ENCODE results near the gene PPA2.

DNA sequence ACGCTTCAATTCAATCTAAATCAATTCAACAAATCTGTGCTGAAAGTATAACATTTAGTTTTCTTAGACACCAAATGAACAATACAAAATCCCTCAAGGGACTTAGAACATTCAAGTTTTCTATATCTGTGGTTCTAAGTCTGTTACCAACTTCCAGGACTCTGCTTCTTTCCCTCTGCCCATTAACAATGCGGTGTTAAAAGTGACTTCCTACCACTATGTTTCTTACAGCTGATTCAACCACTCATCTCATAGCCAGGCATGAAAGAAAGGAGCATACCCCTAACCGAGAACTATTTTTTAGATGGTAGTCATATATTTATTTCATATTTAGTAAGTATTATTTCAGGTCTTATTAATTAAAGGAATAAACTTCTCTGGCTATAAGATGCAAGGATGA lies 38.9 kb downstream of the PPA2 start:
- TF ChIP-seq, protein P1, sequence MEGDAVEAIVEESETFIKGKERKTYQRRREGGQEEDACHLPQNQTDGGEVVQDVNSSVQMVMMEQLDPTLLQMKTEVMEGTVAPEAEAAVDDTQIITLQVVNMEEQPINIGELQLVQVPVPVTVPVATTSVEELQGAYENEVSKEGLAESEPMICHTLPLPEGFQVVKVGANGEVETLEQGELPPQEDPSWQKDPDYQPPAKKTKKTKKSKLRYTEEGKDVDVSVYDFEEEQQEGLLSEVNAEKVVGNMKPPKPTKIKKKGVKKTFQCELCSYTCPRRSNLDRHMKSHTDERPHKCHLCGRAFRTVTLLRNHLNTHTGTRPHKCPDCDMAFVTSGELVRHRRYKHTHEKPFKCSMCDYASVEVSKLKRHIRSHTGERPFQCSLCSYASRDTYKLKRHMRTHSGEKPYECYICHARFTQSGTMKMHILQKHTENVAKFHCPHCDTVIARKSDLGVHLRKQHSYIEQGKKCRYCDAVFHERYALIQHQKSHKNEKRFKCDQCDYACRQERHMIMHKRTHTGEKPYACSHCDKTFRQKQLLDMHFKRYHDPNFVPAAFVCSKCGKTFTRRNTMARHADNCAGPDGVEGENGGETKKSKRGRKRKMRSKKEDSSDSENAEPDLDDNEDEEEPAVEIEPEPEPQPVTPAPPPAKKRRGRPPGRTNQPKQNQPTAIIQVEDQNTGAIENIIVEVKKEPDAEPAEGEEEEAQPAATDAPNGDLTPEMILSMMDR (IDR thresholded peaks at IDR 0.05), result no peak
- no peak for TF ChIP-seq POLR2A (IDR thresholded peaks at IDR 0.05)

All from adrenal gland (tissue), 5 donors.